Measurements from ENCODE around the gene MYBPH.

DNA sequence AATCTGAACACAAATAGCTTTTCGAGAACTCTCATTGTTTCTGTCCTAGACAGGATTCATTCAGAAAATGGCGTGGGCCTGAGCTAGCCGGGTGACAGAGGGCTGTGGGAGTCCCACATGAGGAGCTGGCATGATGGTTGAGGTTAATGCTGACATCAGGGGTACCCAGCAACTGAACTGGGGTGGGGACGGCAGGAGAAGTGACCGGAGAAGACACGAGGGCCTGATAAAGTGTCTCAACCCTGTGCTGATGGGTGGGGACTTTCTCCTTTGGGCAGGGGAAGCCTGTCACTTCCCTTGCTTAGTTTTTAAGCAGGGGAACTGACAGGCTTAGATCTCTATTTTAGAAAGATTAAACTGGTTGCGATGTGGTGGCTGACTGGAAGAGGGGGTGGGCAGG is 39.2 kb upstream of the MYBPH start:
- TF ChIP-seq POLR2AphosphoS5 (IDR thresholded peaks at IDR 0.05) = no peak
- TF ChIP-seq, protein P1, sequence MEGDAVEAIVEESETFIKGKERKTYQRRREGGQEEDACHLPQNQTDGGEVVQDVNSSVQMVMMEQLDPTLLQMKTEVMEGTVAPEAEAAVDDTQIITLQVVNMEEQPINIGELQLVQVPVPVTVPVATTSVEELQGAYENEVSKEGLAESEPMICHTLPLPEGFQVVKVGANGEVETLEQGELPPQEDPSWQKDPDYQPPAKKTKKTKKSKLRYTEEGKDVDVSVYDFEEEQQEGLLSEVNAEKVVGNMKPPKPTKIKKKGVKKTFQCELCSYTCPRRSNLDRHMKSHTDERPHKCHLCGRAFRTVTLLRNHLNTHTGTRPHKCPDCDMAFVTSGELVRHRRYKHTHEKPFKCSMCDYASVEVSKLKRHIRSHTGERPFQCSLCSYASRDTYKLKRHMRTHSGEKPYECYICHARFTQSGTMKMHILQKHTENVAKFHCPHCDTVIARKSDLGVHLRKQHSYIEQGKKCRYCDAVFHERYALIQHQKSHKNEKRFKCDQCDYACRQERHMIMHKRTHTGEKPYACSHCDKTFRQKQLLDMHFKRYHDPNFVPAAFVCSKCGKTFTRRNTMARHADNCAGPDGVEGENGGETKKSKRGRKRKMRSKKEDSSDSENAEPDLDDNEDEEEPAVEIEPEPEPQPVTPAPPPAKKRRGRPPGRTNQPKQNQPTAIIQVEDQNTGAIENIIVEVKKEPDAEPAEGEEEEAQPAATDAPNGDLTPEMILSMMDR (IDR thresholded peaks at IDR 0.05) = no peak
